G401.6 (cell line): ENCODE data around the gene ZNF91.
"Not testable (repeated sequence)": the region's sequence is repeated elsewhere in the genome, so short reads cannot be mapped to it uniquely, and the experiment has no call there.

Source experiments
- FAIRE-seq: peaks from 2 replicates; lab custom pipeline; 2012; peaks lifted over from hg19 to GRCh38; lab: Jason Lieb, UNC

The ZNF91 gene

GRCh38 chr19:23318143-23318542, 77.1 kb downstream of the ZNF91 start:
- no peak for FAIRE-seq

- FAIRE-seq = no peak
These were observed 80.0 kb downstream of the ZNF91 start for GRCh38 chr19:23315286-23315685.

- no peak for FAIRE-seq
These were observed 80.6 kb downstream of the ZNF91 start for GRCh38 chr19:23314505-23315251.

GRCh38 chr19:23313196-23313595, 82.1 kb downstream of the ZNF91 start:
- FAIRE-seq = no peak

GRCh38 chr19:23312515-23312914, 82.8 kb downstream of the ZNF91 start:
- FAIRE-seq = no peak

GRCh38 chr19:23311551-23311950, 83.7 kb downstream of the ZNF91 start:
- FAIRE-seq = no peak

- FAIRE-seq = no peak
These were observed 84.5 kb downstream of the ZNF91 start for GRCh38 chr19:23310729-23311211.

GRCh38 chr19:23309926-23310325, 85.3 kb downstream of the ZNF91 start:
- FAIRE-seq = no peak

- no peak for FAIRE-seq
These were observed 89.7 kb downstream of the ZNF91 start for GRCh38 chr19:23305555-23305954.

GRCh38 chr19:23304238-23304637, 91.0 kb downstream of the ZNF91 start:
- no peak for FAIRE-seq

- no peak for FAIRE-seq
These were observed 101.1 kb downstream of the ZNF91 start for GRCh38 chr19:23294141-23294540.

GRCh38 chr19:23289966-23290365, 105.3 kb downstream of the ZNF91 start:
- FAIRE-seq = not testable (repeated sequence)
